K562 (cell line): ENCODE results near the gene PTGR3. TPM values are rescaled to one million over a fixed set of nuclear protein-coding genes. Genes with fewer than 3 reads are reported as not detected.
A peak's percentile ranks its signal among the peaks of the same experiment; 100 is the strongest.

Experiments used
- ATAC-seq: fragments of 200-7000 bp; cut with Tn5 transposase; 3 replicates; pipeline ENCODE4 v1.9.1; 2020; ENCODE audit warnings: moderate library complexity
- BruUV-seq: library from RNA; stranded (reverse); fragments of 400-500 nt; replicated peaks from 2 replicates; lab custom pipeline; 2021; lab: Mats Ljungman, UMichigan
- CTCF ChIA-PET: fragments of 300-600 bp; formaldehyde crosslinking; extraction: SDS; loops from one replicate; lab custom pipeline; 2021; ENCODE audit warnings: low intra/inter-chr PET ratio; lab: Yijun Ruan, JAX
- POLR2A ChIA-PET: fragments of 300-600, 350-650 bp; sonication (Branson Sonifier 250); formaldehyde crosslinking; extraction: SDS; loops from one replicate; lab custom pipeline; 2021; ENCODE audit warnings: antibody characterized with exemption, inconsistent platforms; lab: Yijun Ruan, JAX
- DNase-seq, 4 experiments: peaks; one replicate each; pipeline versions ENCODE4 v3.0.0 to v3.0.0-alpha.2; 2011 to 2018; ENCODE audit warnings: low spot score in 3 of 4, mixed read lengths in 3 of 4; ENCODE audit errors: extremely low read depth in 1 of 4
- FAIRE-seq: peaks from 2 replicates; lab custom pipeline; 2011; peaks lifted over from hg19 to GRCh38; lab: Jason Lieb, UNC
- H2AFZ ChIP-seq: 2 replicates; pipeline ENCODE4 v1.6.0; 2011; ENCODE audit warnings: low read depth, low read length, control low read depth, inconsistent platforms
- H3K27ac ChIP-seq: fragments of 200-600 bp; 3 replicates; pipeline ENCODE4 v1.8.0; 2011; ENCODE audit warnings: low read depth, mild to moderate bottlenecking, control low read depth, inconsistent platforms, low read length, moderate library complexity, mixed read lengths; ENCODE audit errors: extremely low read depth
- H3K27me3 ChIP-seq, 2 experiments: fragments of 300-600 bp in 1 of 2; 2 replicates in 1 of 2; 3 replicates in 1 of 2; pipeline versions ENCODE4 v1.6.0 to v1.8.0; 2011; ENCODE audit warnings: inconsistent platforms in 2 of 2, low read length in 2 of 2, mild to moderate bottlenecking in 1 of 2, mixed read lengths in 1 of 2, moderate library complexity in 1 of 2; ENCODE audit not compliant: control insufficient read depth in 2 of 2, insufficient read depth in 2 of 2
- H3K36me3 ChIP-seq: fragments of 300-600 bp; 3 replicates; pipeline ENCODE4 v1.8.0; 2011; ENCODE audit warnings: mild to moderate bottlenecking, low read length, inconsistent platforms; ENCODE audit not compliant: control insufficient read depth, insufficient read depth
- H3K4me1 ChIP-seq, 2 experiments: fragments of 200-600 bp in 1 of 2; replicated peaks in 1 of 2; 2 replicates in 1 of 2; 3 replicates in 1 of 2; pipeline versions ENCODE4 v1.5.1 to v1.8.0; 2011; ENCODE audit warnings: inconsistent platforms in 2 of 2, low read length in 2 of 2, mild to moderate bottlenecking in 1 of 2, mixed read lengths in 1 of 2, moderate library complexity in 1 of 2; ENCODE audit not compliant: control insufficient read depth in 2 of 2, insufficient read depth in 2 of 2
- H3K4me2 ChIP-seq: 2 replicates; pipeline ENCODE4 v1.6.1; 2011; ENCODE audit warnings: low read length, control low read depth, inconsistent platforms, mixed read lengths; ENCODE audit not compliant: insufficient read depth
- H3K4me3 ChIP-seq: fragments of 200-600 bp; sonication (generic), shearing (Covaris generic); 2 replicates; pipeline ENCODE4 v1.5.1; 2016; ENCODE audit warnings: control low read depth, inconsistent platforms
- H3K79me2 ChIP-seq: fragments of 200-600 bp; 3 replicates; pipeline ENCODE4 v1.8.0; 2011; ENCODE audit warnings: low read length, inconsistent platforms; ENCODE audit not compliant: control insufficient read depth, insufficient read depth
- H3K9ac ChIP-seq, 2 experiments: 2 replicates each; pipeline versions ENCODE4 v1.6.0 to v1.6.1; 2011; ENCODE audit warnings: low read depth in 2 of 2, low read length in 2 of 2, control low read depth in 1 of 2, inconsistent platforms in 1 of 2, mild to moderate bottlenecking in 1 of 2, mixed read lengths in 1 of 2; ENCODE audit not compliant: insufficient read depth in 1 of 2
- H3K9me1 ChIP-seq: one replicate; pipeline ENCODE4 v1.6.0; 2011; ENCODE audit warnings: inconsistent platforms, mild to moderate bottlenecking, low read length, moderate library complexity; ENCODE audit not compliant: control insufficient read depth, insufficient read depth
- H3K9me3 ChIP-seq: replicated peaks from 2 replicates; pipeline ENCODE4 v1.5.1; 2011; ENCODE audit warnings: low read depth, low read length, inconsistent platforms; ENCODE audit not compliant: control insufficient read depth, insufficient read depth
- H4K20me1 ChIP-seq: replicated peaks from 2 replicates; pipeline ENCODE4 v1.6.1; 2011; ENCODE audit warnings: low read length, inconsistent platforms, mixed read lengths; ENCODE audit not compliant: control insufficient read depth, insufficient read depth
- ARID4B ChIP-seq: sonication (generic); formaldehyde crosslinking; IDR thresholded peaks from 2 replicates; pipeline ENCODE4 v1.8.0; 2022; ENCODE audit warnings: mild to moderate bottlenecking, missing genetic modification reagents
- CBX5 ChIP-seq: IDR thresholded peaks from 2 replicates; pipeline ENCODE4 v1.6.1; 2014; ENCODE audit warnings: low read depth, borderline replicate concordance
- EGR1 ChIP-seq: fragments of 450-650 bp; conservative IDR thresholded peaks from 2 replicates; pipeline ENCODE4 v1.6.1; 2017; ENCODE audit warnings: mild to moderate bottlenecking
- HBP1 ChIP-seq: fragments of 450-650 bp; formaldehyde crosslinking; IDR thresholded peaks from 2 replicates; pipeline ENCODE4 v1.4.0; 2022; ENCODE audit warnings: missing genetic modification characterization
- LEF1 ChIP-seq: fragments of 450-650 bp; IDR thresholded peaks from 2 replicates; pipeline ENCODE4 v1.6.1; 2016; ENCODE audit warnings: mild to moderate bottlenecking
- NRF1 ChIP-seq, 2 experiments: fragments of 450-650 bp; IDR thresholded peaks in 1 of 2; conservative IDR thresholded peaks in 1 of 2; 2 replicates each; pipeline ENCODE4 v1.6.1; 2014; ENCODE audit warnings: mild to moderate bottlenecking in 2 of 2
- PKNOX1 ChIP-seq: fragments of 450-650 bp; IDR thresholded peaks from 2 replicates; pipeline ENCODE4 v1.6.1; 2016
- POLR2G ChIP-seq: fragments of 200-400 bp; formaldehyde crosslinking; IDR thresholded peaks from 2 replicates; pipeline ENCODE4 v1.6.1; 2017; ENCODE audit warnings: low read depth, mild to moderate bottlenecking, antibody characterized with exemption, low read length, moderate library complexity
- RFX1 ChIP-seq: fragments of 450-650 bp; IDR thresholded peaks from 2 replicates; pipeline ENCODE4 v1.6.1; 2016; ENCODE audit warnings: mild to moderate bottlenecking, moderate library complexity
- ZBTB17 ChIP-seq: fragments of 450-650 bp; formaldehyde crosslinking; IDR thresholded peaks from 2 replicates; pipeline ENCODE4 v1.4.0; 2020; ENCODE audit warnings: mild to moderate bottlenecking
- ZFP91 ChIP-seq: sonication (generic); formaldehyde crosslinking; IDR thresholded peaks from 2 replicates; pipeline ENCODE4 v1.8.0; 2022; ENCODE audit warnings: mild to moderate bottlenecking, missing genetic modification reagents
- WGBS: fragments of 100-300 bp; shearing (Covaris generic); methylation state at CpG from one replicate; pipeline ENCODE4 v1.1.6; 2016; ENCODE audit warnings: low coverage, mixed read lengths; ENCODE audit not compliant: insufficient coverage; ENCODE audit errors: missing lambda C conversion rate; 5-methylcytosine and 5-hydroxymethylcytosine counted together
- in situ Hi-C: fragments of 300-500 bp; cut with MboI; formaldehyde crosslinking; loops from 4 replicates; pipeline ENCODE4 v1.15.0; 2018; ENCODE audit warnings: inconsistent platforms, mixed read lengths
- intact Hi-C: fragments of 100-400 bp; cut with micrococcal nuclease; formaldehyde crosslinking; loops from 2 replicates; pipeline ENCODE4 v1.14.2; 2022
- polyA plus RNA-seq, 8 experiments: library from polyadenylated mRNA; depleted of rRNA in 4 of 8; stranded (reverse) in 5 of 8; unstranded in 3 of 8; fragments of >200 nt; fragmentation: Nextera tagmentation in 2 of 8; fragmentation: Illumina TruSeq in 1 of 8; extraction: Ambion mirVana in 2 of 8; extraction: Trizol in 1 of 8; gene quantifications; 2 replicates each; pipeline versions ENCODE4 v1.2.1 to v1.2.3, GENCODE V29; 2011 to 2014; ENCODE audit warnings: inconsistent platforms in 1 of 8, missing spikeins in 1 of 8
- total RNA-seq, 7 experiments: library from RNA; depleted of rRNA in 6 of 7; stranded (reverse); fragments of >200 nt in 6 of 7; fragmentation: Illumina TruSeq in 2 of 7; extraction: Trizol in 2 of 7; gene quantifications; 2 replicates each; pipeline versions ENCODE4 v1.2.1 to v1.2.3, GENCODE V29; 2011 to 2021; ENCODE audit warnings: low replicate concordance in 1 of 7

Gene PTGR3
- total and polyA plus RNA-seq, 9 of the 15 experiments (the other 6 are each of a cell fraction or from before 2014, with no cell fraction given): 4.1 to 32.3 (median 15.3) TPM

GRCh38 chr18:75212751-75213090 is 3.8 kb upstream of the PTGR3 start (continued):
- TF ChIP-seq HBP1 (CRISPR knock-in tag): no peak
- no peak for TF ChIP-seq CBX5

GRCh38 chr18:75211953-75212750 is 3.2 kb upstream of the PTGR3 start:
- in situ Hi-C loops: no loop called here
- TF ChIP-seq ZBTB17 (CRISPR knock-in tag) (0 out of 2 replicates have a peak, but pooled peaks have one; percentile 51), ZFP91 (CRISPR knock-in tag) (no peak), POLR2G (peak; percentile 53), ARID4B (no peak), RFX1 (peak; percentile 34; the same call in 1 of the 2 replicates), EGR1 (peak; percentile 35; the same call in 1 of the 2 replicates), LEF1 (peak; percentile 89), NRF1 (conservative IDR thresholded peaks at IDR 0.05 in 1 of 2, IDR thresholded peaks at IDR 0.05 in 1 of 2) (peak in 1 of 2 experiments; percentile 28; a peak in 1 of 4 replicates), PKNOX1 (peak; percentile 86)

More at GRCh38 chr18:75211953-75212750, 3.2 kb upstream of the PTGR3 start:
- peaks cover 7 to 23% of the 10 kb centered on the region in 2 experiments; a peak in 4 of 5 replicates for H3K4me1 ChIP-seq
- peak overlapping the region; percentile 44; the same call in 1 of the 2 replicates for H2AFZ ChIP-seq
- intact Hi-C loops: no loop called here
- no TSS peak for BruUV-seq
- H3K36me3 ChIP-seq: no peaks in the 10 kb centered on the region
- no peaks in the 10 kb centered on the region for H3K9me3 ChIP-seq
- H3K4me3 ChIP-seq: peak overlapping the region; percentile 51
- peak; percentile 2 for ATAC-seq
- peaks cover 31% of the 10 kb centered on the region for H3K79me2 ChIP-seq
- H3K27me3 ChIP-seq: no peaks in the 10 kb centered on the region
- ChIA-PET POLR2A (interaction anchor here (0.6 to 1.1 kb wide), 2 partner anchors 10 to 14 kb away, joined by 3 to 4 read pairs; no protein-coding TSS in a partner anchor), CTCF (no interaction called here)
- H3K27ac ChIP-seq: peak overlapping the region; percentile 56; the same call in 1 of the 3 replicates
- FAIRE-seq: peak; percentile 55
- peak; percentile 25 to 45 (median 41) for DNase-seq
- H3K9ac ChIP-seq: peak overlapping the region; percentile 18 to 91; a peak in 3 of 4 replicates
- H3K4me2 ChIP-seq: peak overlapping the region; percentile 63
- H3K9me1 ChIP-seq: no peaks in the 10 kb centered on the region
- WGBS: 21% methylated on average over 4 of the region's 38 CpGs
- no peaks in the 10 kb centered on the region; the same call in 1 of the 2 replicates for H4K20me1 ChIP-seq
